Measurements from ENCODE around the gene S1PR5. TPM values are rescaled to one million over a fixed set of nuclear protein-coding genes. Genes with fewer than 3 reads are reported as not detected.

S1PR5 gene
- total and polyA plus RNA-seq, 12 donors: 0.14 to 3.0 (median 0.55) TPM; not detected in 1

DNA sequence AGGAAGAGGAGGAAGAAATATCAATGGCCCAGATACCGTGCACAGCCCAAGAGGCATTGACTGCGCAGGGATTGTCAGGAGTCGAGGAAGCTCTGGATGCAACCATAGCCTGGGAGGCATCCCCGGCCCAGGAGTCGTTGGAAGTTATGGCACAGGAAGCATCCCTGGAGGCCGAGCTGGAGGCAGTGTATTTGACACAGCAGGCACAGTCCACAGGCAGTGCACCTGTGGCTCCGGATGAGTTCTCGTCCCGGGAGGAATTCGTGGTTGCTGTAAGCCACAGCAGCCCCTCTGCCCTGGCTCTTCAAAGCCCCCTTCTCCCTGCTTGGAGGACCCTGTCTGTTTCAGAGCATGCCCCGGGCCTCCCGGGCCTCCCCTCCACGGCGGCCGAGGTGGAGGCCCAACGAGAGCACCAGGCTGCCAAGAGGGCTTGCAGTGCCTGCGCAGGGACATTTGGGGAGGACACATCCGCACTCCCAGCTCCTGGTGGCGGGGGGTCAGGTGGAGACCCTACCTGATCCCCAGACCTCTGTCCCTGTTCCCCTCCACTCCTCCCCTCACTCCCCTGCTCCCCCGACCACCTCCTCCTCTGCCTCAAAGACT, 50.0 kb downstream of the S1PR5 start:
- intact Hi-C loops (cut with DNase I): no loop called here
- Histone ChIP-seq H3K4me3 (no peak overlapping the region), H3K4me1 (replicated peaks in 1 of 2) (no peaks in the 10 kb centered on the region), H3K9me3 (replicated peaks in 1 of 3) (no peaks in the 10 kb centered on the region), H3K27me3 (no peaks in the 10 kb centered on the region), H3K27ac (no peak overlapping the region), H3K36me3 (replicated peaks in 1 of 2) (peaks cover 0 to 9% of the 10 kb centered on the region in 2 donors)
- 84 to 94% (median 88%) methylated on average over 11 to 20 of the region's 20 CpGs for WGBS, 4 donors
- no peak for DNase-seq
- no peak for TF ChIP-seq POLR2A (IDR thresholded peaks at IDR 0.05)
- TF ChIP-seq, protein P1, sequence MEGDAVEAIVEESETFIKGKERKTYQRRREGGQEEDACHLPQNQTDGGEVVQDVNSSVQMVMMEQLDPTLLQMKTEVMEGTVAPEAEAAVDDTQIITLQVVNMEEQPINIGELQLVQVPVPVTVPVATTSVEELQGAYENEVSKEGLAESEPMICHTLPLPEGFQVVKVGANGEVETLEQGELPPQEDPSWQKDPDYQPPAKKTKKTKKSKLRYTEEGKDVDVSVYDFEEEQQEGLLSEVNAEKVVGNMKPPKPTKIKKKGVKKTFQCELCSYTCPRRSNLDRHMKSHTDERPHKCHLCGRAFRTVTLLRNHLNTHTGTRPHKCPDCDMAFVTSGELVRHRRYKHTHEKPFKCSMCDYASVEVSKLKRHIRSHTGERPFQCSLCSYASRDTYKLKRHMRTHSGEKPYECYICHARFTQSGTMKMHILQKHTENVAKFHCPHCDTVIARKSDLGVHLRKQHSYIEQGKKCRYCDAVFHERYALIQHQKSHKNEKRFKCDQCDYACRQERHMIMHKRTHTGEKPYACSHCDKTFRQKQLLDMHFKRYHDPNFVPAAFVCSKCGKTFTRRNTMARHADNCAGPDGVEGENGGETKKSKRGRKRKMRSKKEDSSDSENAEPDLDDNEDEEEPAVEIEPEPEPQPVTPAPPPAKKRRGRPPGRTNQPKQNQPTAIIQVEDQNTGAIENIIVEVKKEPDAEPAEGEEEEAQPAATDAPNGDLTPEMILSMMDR (IDR thresholded peaks at IDR 0.05): no peak

DNA sequence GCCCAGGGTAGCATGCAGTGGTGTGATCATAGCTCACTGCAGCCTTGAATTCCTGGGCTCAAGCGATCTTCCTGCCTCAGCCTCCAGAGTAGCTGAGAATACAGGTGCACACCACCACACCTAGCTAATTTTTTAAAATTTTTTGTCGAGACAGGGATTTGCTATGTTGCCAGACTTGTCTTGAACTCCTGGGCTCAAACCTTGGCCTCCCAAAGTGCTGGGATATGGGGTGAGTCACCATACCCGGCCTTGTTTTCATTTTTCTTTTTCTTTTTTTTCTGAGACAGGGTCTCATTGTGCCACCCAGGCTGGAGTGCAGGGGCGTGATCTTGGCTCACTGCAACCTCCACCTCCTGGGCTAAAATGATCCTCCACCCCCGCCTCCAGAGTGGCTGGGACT, 52.8 kb downstream of the S1PR5 start:
- peaks cover 5 to 6% of the 10 kb centered on the region in 2 donors for H3K4me1 ChIP-seq (replicated peaks in 1 of 2)
- H3K4me3 ChIP-seq: no peak overlapping the region
- no peak for DNase-seq
- no peaks in the 10 kb centered on the region for H3K9me3 ChIP-seq (replicated peaks in 1 of 3)
- no peak overlapping the region for H3K27ac ChIP-seq
- intact Hi-C loops (cut with DNase I): no loop called here
- H3K27me3 ChIP-seq: no peaks in the 10 kb centered on the region
- WGBS, 4 donors: 62 to 69% (median 62%) methylated on average over 5 of the region's 5 CpGs
- TF ChIP-seq, protein P1 (IDR thresholded peaks at IDR 0.05): no peak
- no peak for TF ChIP-seq POLR2A (IDR thresholded peaks at IDR 0.05)
- peaks cover 0 to 9% of the 10 kb centered on the region in 2 donors for H3K36me3 ChIP-seq (replicated peaks in 1 of 2)

MicroRNAs encoded within 50 kb of the gene (microRNA counts, 767-probe panel; counts per million panel counts)
- microRNA hsa-miR-1238: 0 counts per million in 2 donors

Small RNAs within 50 kb of the gene (microRNA-seq; reads per million reads assigned to microRNA genes)
- 0 reads per million in 3 donors for gene MIR1238

Small RNAs within 50 kb of the gene (small RNA-seq; reads per million reads assigned to genes)
- gene MIR1238 (0 reads per million in 2 donors), gene RNU7-140P (0 reads per million in 2 donors)

Other genes starting within 250 kb of the S1PR5 start
- 10 to 100 TPM in 8 of 9 donors, 1 to 10 TPM in 1; 2.2 to 90.4 (median 33.9) TPM for gene ICAM1, start 246.3 kb downstream of the S1PR5 start, total RNA-seq
- gene ICAM1, start 246.3 kb downstream of the S1PR5 start, polyA plus RNA-seq: 10 to 100 TPM in 2 of 3 donors, 1 to 10 TPM in 1; 8.8 to 27.6 (median 13.5) TPM
- gene ICAM4, start 230.5 kb downstream of the S1PR5 start, total RNA-seq: 1 to 10 TPM in 1 of 9 donors, under 1 TPM in 5, not detected in 3; 0.39 to 1.0 (median 0.57) TPM
- under 1 TPM in 2 of 3 donors, not detected in 1; 0.34 to 0.48 TPM for gene ICAM4, start 230.5 kb downstream of the S1PR5 start, polyA plus RNA-seq
- 1 to 10 TPM in 1 of 9 donors, under 1 TPM in 6, not detected in 2; 0.06 to 2.2 (median 0.49) TPM for gene ICAM5, start 227.5 kb downstream of the S1PR5 start, total RNA-seq
- gene ICAM5, start 227.5 kb downstream of the S1PR5 start, polyA plus RNA-seq: under 1 TPM in 2 of 3 donors, not detected in 1; 0.20 to 0.64 TPM
- 1 to 10 TPM in 7 of 9 donors, not detected in 2; 1.0 to 4.5 (median 2.5) TPM for gene ZGLP1, start 207.6 kb downstream of the S1PR5 start, total RNA-seq
- gene ZGLP1, start 207.6 kb downstream of the S1PR5 start, polyA plus RNA-seq: 10 to 100 TPM in 1 of 3 donors, 1 to 10 TPM in 1, under 1 TPM in 1; 0.48 to 38.8 (median 8.8) TPM
- 10 to 100 TPM; 21.1 to 43.3 (median 31.0) TPM for gene FDX2, start 201.4 kb downstream of the S1PR5 start, total RNA-seq
- 10 to 100 TPM; 26.6 to 45.3 (median 33.4) TPM for gene FDX2, start 201.4 kb downstream of the S1PR5 start, polyA plus RNA-seq
- 10 to 100 TPM in 8 of 9 donors, 1 to 10 TPM in 1; 4.3 to 42.7 (median 27.8) TPM for gene RAVER1, start 183.9 kb downstream of the S1PR5 start, total RNA-seq
- 10 to 100 TPM in 1 of 3 donors, 1 to 10 TPM in 2; 4.1 to 14.0 (median 5.5) TPM for gene RAVER1, start 183.9 kb downstream of the S1PR5 start, polyA plus RNA-seq
- gene ICAM3, start 177.8 kb downstream of the S1PR5 start, total RNA-seq: 10 to 100 TPM in 2 of 9 donors, 1 to 10 TPM in 7; 3.7 to 17.7 (median 7.6) TPM
- 10 to 100 TPM in 1 of 3 donors, 1 to 10 TPM in 2; 4.8 to 11.1 (median 8.4) TPM for gene ICAM3, start 177.8 kb downstream of the S1PR5 start, polyA plus RNA-seq
- 100 to 1,000 TPM in 4 of 9 donors, 10 to 100 TPM in 5; 56.1 to 160 (median 96.8) TPM for gene TYK2, start 136.9 kb downstream of the S1PR5 start, total RNA-seq
- gene TYK2, start 136.9 kb downstream of the S1PR5 start, polyA plus RNA-seq: 100 to 1,000 TPM in 2 of 3 donors, 10 to 100 TPM in 1; 61.5 to 408 (median 297) TPM
- 100 to 1,000 TPM in 4 of 9 donors, 10 to 100 TPM in 5; 72.8 to 137 (median 97.3) TPM for gene CDC37, start 113.9 kb downstream of the S1PR5 start, total RNA-seq
- gene CDC37, start 113.9 kb downstream of the S1PR5 start, polyA plus RNA-seq: 100 to 1,000 TPM; 117 to 518 (median 317) TPM
- 10 to 100 TPM in 7 of 9 donors, 1 to 10 TPM in 1, under 1 TPM in 1; 0.28 to 20.4 (median 12.0) TPM for gene PDE4A, start 96.9 kb downstream of the S1PR5 start, total RNA-seq
- 1 to 10 TPM; 4.4 to 10.0 (median 6.4) TPM for gene PDE4A, start 96.9 kb downstream of the S1PR5 start, polyA plus RNA-seq
- 100 to 1,000 TPM in 1 of 9 donors, 10 to 100 TPM in 8; 71.1 to 106 (median 75.4) TPM for gene KEAP1, start 14.1 kb downstream of the S1PR5 start, total RNA-seq
- gene KEAP1, start 14.1 kb downstream of the S1PR5 start, polyA plus RNA-seq: 100 to 1,000 TPM in 1 of 3 donors, 10 to 100 TPM in 2; 71.0 to 101 (median 97.3) TPM
- 10 to 100 TPM; 26.4 to 93.7 (median 37.8) TPM for gene ATG4D, start 26.5 kb upstream of the S1PR5 start, total RNA-seq
- gene ATG4D, start 26.5 kb upstream of the S1PR5 start, polyA plus RNA-seq: 10 to 100 TPM in 2 of 3 donors, 1 to 10 TPM in 1; 7.4 to 58.2 (median 53.2) TPM
- 10 to 100 TPM in 8 of 9 donors, 1 to 10 TPM in 1; 7.1 to 32.4 (median 18.7) TPM for gene KRI1, start 48.6 kb upstream of the S1PR5 start, total RNA-seq
- 10 to 100 TPM; 29.7 to 69.0 (median 29.8) TPM for gene KRI1, start 48.6 kb upstream of the S1PR5 start, polyA plus RNA-seq
- gene CDKN2D, start 51.5 kb upstream of the S1PR5 start, total RNA-seq: 10 to 100 TPM in 2 of 9 donors, 1 to 10 TPM in 7; 1.9 to 17.4 (median 6.5) TPM
- gene CDKN2D, start 51.5 kb upstream of the S1PR5 start, polyA plus RNA-seq: 10 to 100 TPM in 2 of 3 donors, 1 to 10 TPM in 1; 7.4 to 11.2 (median 10.0) TPM
- gene AP1M2, start 69.9 kb upstream of the S1PR5 start, total RNA-seq: under 1 TPM in 2 of 9 donors, not detected in 7; 0.19 to 0.43 TPM
- under 1 TPM in 2 of 3 donors, not detected in 1; 0.10 to 0.97 TPM for gene AP1M2, start 69.9 kb upstream of the S1PR5 start, polyA plus RNA-seq
- 100 to 1,000 TPM in 4 of 9 donors, 10 to 100 TPM in 5; 20.4 to 188 (median 90.8) TPM for gene SLC44A2, start 108.1 kb upstream of the S1PR5 start, total RNA-seq
- 10 to 100 TPM; 67.3 to 92.3 (median 68.1) TPM for gene SLC44A2, start 108.1 kb upstream of the S1PR5 start, polyA plus RNA-seq
- 100 to 1,000 TPM in 5 of 9 donors, 10 to 100 TPM in 4; 75.0 to 254 (median 115) TPM for gene ILF3, start 136.9 kb upstream of the S1PR5 start, total RNA-seq
- gene ILF3, start 136.9 kb upstream of the S1PR5 start, polyA plus RNA-seq: 100 to 1,000 TPM; 192 to 232 (median 219) TPM
- gene QTRT1, start 184.0 kb upstream of the S1PR5 start, total RNA-seq: 10 to 100 TPM; 16.4 to 82.7 (median 40.3) TPM
- 100 to 1,000 TPM in 2 of 3 donors, 1 to 10 TPM in 1; 8.1 to 466 (median 422) TPM for gene QTRT1, start 184.0 kb upstream of the S1PR5 start, polyA plus RNA-seq
- gene DNM2, start 200.6 kb upstream of the S1PR5 start, total RNA-seq: 100 to 1,000 TPM in 8 of 9 donors, 10 to 100 TPM in 1; 73.3 to 196 (median 166) TPM
- gene DNM2, start 200.6 kb upstream of the S1PR5 start, polyA plus RNA-seq: 100 to 1,000 TPM; 103 to 157 (median 124) TPM